ENCODE data around the gene NFX1. TPM values are rescaled to one million over a fixed set of nuclear protein-coding genes. Genes with fewer than 3 reads are reported as not detected.

NFX1 gene
- total and polyA plus RNA-seq, 9 of the 15 experiments (the other 6 are each of a cell fraction or from before 2014, with no cell fraction given): 8.8 to 38.9 (median 26.8) TPM

- TF ChIP-seq ZNF217 (CRISPR knock-in tag; IDR thresholded peaks at IDR 0.05): no peak
- TF ChIP-seq SETDB1 (IDR thresholded peaks at IDR 0.05; ENCODE audit: low read length): no peak
- no peak for TF ChIP-seq MTA3 (IDR thresholded peaks at IDR 0.05; ENCODE audit: borderline replicate concordance)
- TF ChIP-seq RBM34 (IDR thresholded peaks at IDR 0.05; ENCODE audit: borderline replicate concordance, insufficient read depth, low read length): no peak
- TF ChIP-seq ZBTB9 (CRISPR knock-in tag; IDR thresholded peaks at IDR 0.05): no peak
- TF ChIP-seq PYGO2 (tag; IDR thresholded peaks at IDR 0.05): no peak
- FAIRE-seq: no peak
Observed at GRCh38 chr9:33248606-33249005, 41.7 kb upstream of the NFX1 start.

More at GRCh38 chr9:33248606-33249005, 41.7 kb upstream of the NFX1 start:
- DNase-seq (ENCODE audit: extremely low read depth in 1 of 4, low spot score in 3 of 4) (no peak), ATAC-seq (no peak)
- H3K4me3 ChIP-seq: no peak overlapping the region
- no peak overlapping the region for H3K27ac ChIP-seq (ENCODE audit: extremely low read depth, low read depth, low read length)
- H4K20me1 ChIP-seq (replicated peaks; ENCODE audit: control insufficient read depth, insufficient read depth, low read length): no peaks in the 10 kb centered on the region; the same call in 1 of the 2 replicates
- peaks cover 20% of the 10 kb centered on the region; the same call in 2 of the 3 replicates for H3K36me3 ChIP-seq (ENCODE audit: control insufficient read depth, insufficient read depth, low read length)
- CTCF ChIA-PET (ENCODE audit: low intra/inter-chr PET ratio): interaction anchor here (0.5 kb wide), 1 partner anchor 1294 kb away, joined by 3 read pairs; no protein-coding TSS in a partner anchor
- intact Hi-C loops (cut with micrococcal nuclease): no loop called here
- H3K27me3 ChIP-seq (ENCODE audit: control insufficient read depth in 2 of 2, insufficient read depth in 2 of 2, low read length in 2 of 2): no peaks in the 10 kb centered on the region
- POLR2A ChIA-PET: interaction anchor here (1.1 kb wide), 3 partner anchors 10 to 15 kb away, joined by 3 to 5 read pairs (median 4); no protein-coding TSS in a partner anchor
- WGBS (ENCODE audit: insufficient coverage, low coverage, missing lambda C conversion rate): 96% methylated on average over 3 of the region's 3 CpGs
- H3K9me1 ChIP-seq (ENCODE audit: control insufficient read depth, insufficient read depth, low read length): no peaks in the 10 kb centered on the region
- in situ Hi-C loops (cut with MboI): loop anchor here (25.0 kb wide), 2 partner anchors 686 to 861 kb away; partner anchors contain the start of genes ACO1, NDUFB6, SMIM27 and TOPORS
- no peak overlapping the region for H3K4me2 ChIP-seq (ENCODE audit: insufficient read depth, low read length)
- BruUV-seq (replicated peaks): no TSS peak
- H2AFZ ChIP-seq (ENCODE audit: low read depth, low read length): no peak overlapping the region
- no peak overlapping the region for H3K9ac ChIP-seq (ENCODE audit: insufficient read depth in 1 of 2, low read depth in 2 of 2, low read length in 2 of 2)
- no peaks in the 10 kb centered on the region for H3K9me3 ChIP-seq (replicated peaks; ENCODE audit: control insufficient read depth, insufficient read depth, low read depth, low read length)
- H3K4me1 ChIP-seq (replicated peaks in 1 of 2; ENCODE audit: control insufficient read depth in 2 of 2, insufficient read depth in 2 of 2, low read length in 2 of 2): no peaks in the 10 kb centered on the region
- H3K79me2 ChIP-seq (ENCODE audit: control insufficient read depth, insufficient read depth, low read length): no peaks in the 10 kb centered on the region

Data from K562 (cell line).